HepG2 (cell line): Measurements from ENCODE around the gene BRAT1. TPM values are rescaled to one million over a fixed set of nuclear protein-coding genes. Genes with fewer than 3 reads are reported as not detected.
A peak's percentile ranks its signal among the peaks of the same experiment; 100 is the strongest.

Experiments used
- ATAC-seq: fragments of 200-7000 bp; cut with Tn5 transposase; 3 replicates; pipeline ENCODE4 v1.9.1; 2020; ENCODE audit warnings: mild to moderate bottlenecking, moderate library complexity
- BruUV-seq: library from RNA; stranded (reverse); fragments of 400-500 nt; replicated peaks from 2 replicates; lab custom pipeline; 2021; lab: Mats Ljungman, UMichigan
- CTCF ChIA-PET: fragments of 300-600 bp; formaldehyde crosslinking; extraction: SDS; loops from one replicate; lab custom pipeline; 2021; ENCODE audit warnings: low total read pairs, inconsistent platforms, low intra/inter-chr PET ratio; lab: Yijun Ruan, JAX
- POLR2A ChIA-PET: fragments of 350-600 bp; sonication (Branson Sonifier 250); formaldehyde crosslinking; loops from one replicate; lab custom pipeline; 2020; ENCODE audit warnings: antibody characterized with exemption, inconsistent platforms; lab: Yijun Ruan, JAX
- DNase-seq: peaks from one replicate; pipeline ENCODE4 v3.0.0-alpha.2; 2015; ENCODE audit warnings: low spot score
- FAIRE-seq: peaks from 3 replicates; lab custom pipeline; 2011; peaks lifted over from hg19 to GRCh38; lab: Jason Lieb, UNC
- H2AFZ ChIP-seq: one replicate; pipeline ENCODE4 v1.6.1; 2011; ENCODE audit warnings: low read length, inconsistent platforms
- H3K27ac ChIP-seq: fragments of 300-600 bp; 3 replicates; pipeline ENCODE4 v1.8.0; 2011; ENCODE audit warnings: mixed run types, mild to moderate bottlenecking, mixed read lengths, low read length, inconsistent platforms; ENCODE audit not compliant: insufficient read depth; ENCODE audit errors: extremely low read length
- H3K27me3 ChIP-seq, 2 experiments: fragments of 200-600 bp in 1 of 2; 2 replicates in 1 of 2; 3 replicates in 1 of 2; pipeline versions ENCODE4 v1.6.0 to v1.8.0; 2011; ENCODE audit warnings: low read length in 2 of 2, mild to moderate bottlenecking in 2 of 2, moderate library complexity in 2 of 2, inconsistent platforms in 1 of 2; ENCODE audit not compliant: insufficient read depth in 2 of 2, control insufficient read depth in 1 of 2
- H3K36me3 ChIP-seq, 2 experiments: fragments of 200-600 bp in 1 of 2; replicated peaks in 1 of 2; 2 replicates in 1 of 2; 3 replicates in 1 of 2; pipeline versions ENCODE4 v1.5.1 to v1.8.0; 2011; ENCODE audit warnings: low read length in 2 of 2, inconsistent platforms in 1 of 2; ENCODE audit not compliant: insufficient read depth in 2 of 2, control insufficient read depth in 1 of 2
- H3K4me1 ChIP-seq: 2 replicates; pipeline ENCODE4 v1.5.1; 2012; ENCODE audit warnings: low read length, inconsistent platforms; ENCODE audit not compliant: insufficient read depth
- H3K4me2 ChIP-seq: 2 replicates; pipeline ENCODE4 v1.6.0; 2011; ENCODE audit warnings: low read depth, low read length, inconsistent platforms
- H3K4me3 ChIP-seq, 3 experiments: fragments of 200-600 bp in 1 of 3; sonication (generic), shearing (Covaris generic) in 1 of 3; replicated peaks in 1 of 3; 2 replicates each; pipeline ENCODE4 v1.5.1; 2011 to 2016; ENCODE audit warnings: low read length in 3 of 3, inconsistent platforms in 2 of 3, low read depth in 2 of 3, mild to moderate bottlenecking in 2 of 3, control low read depth in 1 of 3, mixed read lengths in 1 of 3; ENCODE audit not compliant: insufficient read depth in 1 of 3
- H3K79me2 ChIP-seq: one replicate; pipeline ENCODE4 v1.6.1; 2011; ENCODE audit warnings: low read length, inconsistent platforms; ENCODE audit not compliant: insufficient read depth
- H3K9ac ChIP-seq: 2 replicates; pipeline ENCODE4 v1.6.0; 2011; ENCODE audit warnings: mild to moderate bottlenecking, low read depth, low read length, inconsistent platforms; ENCODE audit not compliant: insufficient read depth
- H3K9me3 ChIP-seq: 2 replicates; pipeline ENCODE4 v1.5.1; 2012; ENCODE audit warnings: mild to moderate bottlenecking, low read length
- H4K20me1 ChIP-seq: 2 replicates; pipeline ENCODE4 v1.6.0; 2011; ENCODE audit warnings: inconsistent platforms, mild to moderate bottlenecking, low read length, moderate library complexity; ENCODE audit not compliant: insufficient read depth
- ATF7 ChIP-seq, 2 experiments: fragments of 450-650 bp in 1 of 2; sonication (generic) in 1 of 2; formaldehyde crosslinking in 1 of 2; IDR thresholded peaks; 2 replicates each; pipeline versions ENCODE4 v1.4.0 to v1.6.1; 2016 to 2020; ENCODE audit warnings: antibody characterized with exemption in 1 of 2, mild to moderate bottlenecking in 1 of 2, missing genetic modification reagents in 1 of 2
- EZH2 ChIP-seq: conservative IDR thresholded peaks from 2 replicates; pipeline ENCODE4 v1.6.1; 2012; ENCODE audit warnings: mild to moderate bottlenecking, low read depth, low read length, moderate library complexity
- KDM5B ChIP-seq: sonication (generic); formaldehyde crosslinking; IDR thresholded peaks from 2 replicates; pipeline ENCODE4 v1.4.0; 2020; ENCODE audit warnings: missing genetic modification reagents, mild to moderate bottlenecking, borderline replicate concordance
- RORA ChIP-seq: sonication (generic); formaldehyde crosslinking; IDR thresholded peaks from 2 replicates; pipeline ENCODE4 v1.5.0; 2020; ENCODE audit warnings: mild to moderate bottlenecking, missing genetic modification reagents, moderate library complexity
- WIZ ChIP-seq: sonication (generic); formaldehyde crosslinking; IDR thresholded peaks from 2 replicates; pipeline ENCODE4 v1.5.1; 2020; ENCODE audit warnings: mild to moderate bottlenecking, missing genetic modification reagents
- WGBS: methylation state at CpG from one replicate; pipeline ENCODE4 v1.1.6; 2017; ENCODE audit warnings: low lambda C conversion rate; 5-methylcytosine and 5-hydroxymethylcytosine counted together
- in situ Hi-C: cut with HindIII; loops from 2 replicates; pipeline ENCODE4 v1.10.0; 2017; ENCODE audit warnings: low pct_unique_long_range_greater_than_20kb; ENCODE audit not compliant: extremely low pct_ligation_motif_present
- intact Hi-C: fragments of 100-400 bp; cut with micrococcal nuclease; formaldehyde crosslinking; loops from one replicate; pipeline ENCODE4 v1.10.0; 2022; ENCODE audit not compliant: unreplicated experiment
- polyA plus RNA-seq, 8 experiments: library from polyadenylated mRNA; depleted of rRNA in 3 of 8; stranded (reverse) in 7 of 8; unstranded in 1 of 8; fragments of >200 nt; fragmentation: Illumina TruSeq in 4 of 8; extraction: Trizol in 4 of 8; gene quantifications; 2 replicates each; pipeline versions ENCODE4 v1.2.1 to v1.2.3, GENCODE V29; 2011 to 2016; ENCODE audit warnings: low read depth in 4 of 8, missing spikeins in 1 of 8, mixed read lengths in 1 of 8; ENCODE audit not compliant: insufficient read depth in 1 of 8
- total RNA-seq, 5 experiments: library from RNA; depleted of rRNA; stranded (reverse); fragments of >200 nt; fragmentation: Illumina TruSeq; extraction: Trizol; gene quantifications; 2 replicates each; pipeline ENCODE4 v1.2.3, GENCODE V29; 2016; ENCODE audit warnings: low read depth in 1 of 5
- TF ChIP-seq, protein P1 (sequence below): sonication (generic); formaldehyde crosslinking; IDR thresholded peaks from 2 replicates; pipeline ENCODE4; 2020; ENCODE audit warnings: missing genetic modification reagents, mild to moderate bottlenecking, borderline replicate concordance
- TF ChIP-seq, protein P2 (sequence below): fragments of 450-650 bp; IDR thresholded peaks from 2 replicates; pipeline ENCODE4 v1.6.1; 2016
- TF ChIP-seq, protein P3 (sequence below): sonication (generic); formaldehyde crosslinking; IDR thresholded peaks from 2 replicates; pipeline ENCODE4 v1.9.0; 2021; ENCODE audit warnings: mild to moderate bottlenecking, missing genetic modification reagents

BRAT1 gene
- total and polyA plus RNA-seq, 2 of the 13 experiments (the other 11 are each of a cell fraction or from before 2014, with no cell fraction given) = 10.2 to 20.3 TPM

DNA sequence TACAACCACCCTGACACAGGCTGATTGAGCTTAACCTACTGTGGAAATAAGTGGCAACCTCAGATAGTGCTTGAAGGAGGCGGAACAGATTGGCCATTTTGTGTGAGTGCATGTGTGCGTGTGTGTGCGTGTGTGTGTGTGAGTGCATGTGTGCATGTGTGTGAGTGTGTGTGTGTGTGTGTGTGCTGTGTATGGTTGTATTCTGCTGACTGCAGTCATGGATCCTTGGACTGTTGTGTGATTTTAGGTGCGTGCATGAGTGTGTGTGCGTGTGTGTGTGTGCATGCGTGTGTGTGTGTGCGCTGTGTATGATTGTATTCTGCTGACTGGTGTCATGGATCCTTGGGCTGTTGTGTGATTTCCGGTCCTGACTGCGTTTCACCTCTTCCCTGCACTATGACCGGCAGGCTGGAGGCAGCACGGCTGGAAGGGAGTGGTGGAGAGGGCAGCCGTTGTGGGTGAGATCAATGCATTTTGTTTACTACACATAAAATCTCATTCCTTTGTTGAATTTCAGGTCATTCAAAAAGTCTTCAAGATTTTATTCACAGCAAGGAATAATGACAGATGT lies 9.7 kb upstream of the BRAT1 start:
- H3K36me3 ChIP-seq = no peaks in the 10 kb centered on the region
- H3K27ac ChIP-seq = no peak overlapping the region
- POLR2A ChIA-PET = no interaction called here
- H3K4me3 ChIP-seq = no peak overlapping the region
- no peaks in the 10 kb centered on the region for H4K20me1 ChIP-seq
- DNase-seq (no peak), FAIRE-seq (peak; percentile 21)
- H3K27me3 ChIP-seq = no peaks in the 10 kb centered on the region
- TF ChIP-seq RORA (CRISPR knock-in tag) (no peak), ATF7 (IDR thresholded peaks at IDR 0.05) (no peak), ATF7 (CRISPR knock-in tag; IDR thresholded peaks at IDR 0.05) (no peak), WIZ (no peak), EZH2 (no peak), KDM5B (no peak)
- TF ChIP-seq, protein P1, sequence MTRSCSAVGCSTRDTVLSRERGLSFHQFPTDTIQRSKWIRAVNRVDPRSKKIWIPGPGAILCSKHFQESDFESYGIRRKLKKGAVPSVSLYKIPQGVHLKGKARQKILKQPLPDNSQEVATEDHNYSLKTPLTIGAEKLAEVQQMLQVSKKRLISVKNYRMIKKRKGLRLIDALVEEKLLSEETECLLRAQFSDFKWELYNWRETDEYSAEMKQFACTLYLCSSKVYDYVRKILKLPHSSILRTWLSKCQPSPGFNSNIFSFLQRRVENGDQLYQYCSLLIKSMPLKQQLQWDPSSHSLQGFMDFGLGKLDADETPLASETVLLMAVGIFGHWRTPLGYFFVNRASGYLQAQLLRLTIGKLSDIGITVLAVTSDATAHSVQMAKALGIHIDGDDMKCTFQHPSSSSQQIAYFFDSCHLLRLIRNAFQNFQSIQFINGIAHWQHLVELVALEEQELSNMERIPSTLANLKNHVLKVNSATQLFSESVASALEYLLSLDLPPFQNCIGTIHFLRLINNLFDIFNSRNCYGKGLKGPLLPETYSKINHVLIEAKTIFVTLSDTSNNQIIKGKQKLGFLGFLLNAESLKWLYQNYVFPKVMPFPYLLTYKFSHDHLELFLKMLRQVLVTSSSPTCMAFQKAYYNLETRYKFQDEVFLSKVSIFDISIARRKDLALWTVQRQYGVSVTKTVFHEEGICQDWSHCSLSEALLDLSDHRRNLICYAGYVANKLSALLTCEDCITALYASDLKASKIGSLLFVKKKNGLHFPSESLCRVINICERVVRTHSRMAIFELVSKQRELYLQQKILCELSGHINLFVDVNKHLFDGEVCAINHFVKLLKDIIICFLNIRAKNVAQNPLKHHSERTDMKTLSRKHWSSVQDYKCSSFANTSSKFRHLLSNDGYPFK (CRISPR knock-in tag) = no peak
- TF ChIP-seq, protein P2, sequence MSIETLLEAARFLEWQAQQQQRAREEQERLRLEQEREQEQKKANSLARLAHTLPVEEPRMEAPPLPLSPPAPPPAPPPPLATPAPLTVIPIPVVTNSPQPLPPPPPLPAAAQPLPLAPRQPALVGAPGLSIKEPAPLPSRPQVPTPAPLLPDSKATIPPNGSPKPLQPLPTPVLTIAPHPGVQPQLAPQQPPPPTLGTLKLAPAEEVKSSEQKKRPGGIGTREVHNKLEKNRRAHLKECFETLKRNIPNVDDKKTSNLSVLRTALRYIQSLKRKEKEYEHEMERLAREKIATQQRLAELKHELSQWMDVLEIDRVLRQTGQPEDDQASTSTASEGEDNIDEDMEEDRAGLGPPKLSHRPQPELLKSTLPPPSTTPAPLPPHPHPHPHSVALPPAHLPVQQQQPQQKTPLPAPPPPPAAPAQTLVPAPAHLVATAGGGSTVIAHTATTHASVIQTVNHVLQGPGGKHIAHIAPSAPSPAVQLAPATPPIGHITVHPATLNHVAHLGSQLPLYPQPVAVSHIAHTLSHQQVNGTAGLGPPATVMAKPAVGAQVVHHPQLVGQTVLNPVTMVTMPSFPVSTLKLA = 0 out of 2 replicates have a peak, but pooled peaks have one; percentile 15
- TF ChIP-seq, protein P3, sequence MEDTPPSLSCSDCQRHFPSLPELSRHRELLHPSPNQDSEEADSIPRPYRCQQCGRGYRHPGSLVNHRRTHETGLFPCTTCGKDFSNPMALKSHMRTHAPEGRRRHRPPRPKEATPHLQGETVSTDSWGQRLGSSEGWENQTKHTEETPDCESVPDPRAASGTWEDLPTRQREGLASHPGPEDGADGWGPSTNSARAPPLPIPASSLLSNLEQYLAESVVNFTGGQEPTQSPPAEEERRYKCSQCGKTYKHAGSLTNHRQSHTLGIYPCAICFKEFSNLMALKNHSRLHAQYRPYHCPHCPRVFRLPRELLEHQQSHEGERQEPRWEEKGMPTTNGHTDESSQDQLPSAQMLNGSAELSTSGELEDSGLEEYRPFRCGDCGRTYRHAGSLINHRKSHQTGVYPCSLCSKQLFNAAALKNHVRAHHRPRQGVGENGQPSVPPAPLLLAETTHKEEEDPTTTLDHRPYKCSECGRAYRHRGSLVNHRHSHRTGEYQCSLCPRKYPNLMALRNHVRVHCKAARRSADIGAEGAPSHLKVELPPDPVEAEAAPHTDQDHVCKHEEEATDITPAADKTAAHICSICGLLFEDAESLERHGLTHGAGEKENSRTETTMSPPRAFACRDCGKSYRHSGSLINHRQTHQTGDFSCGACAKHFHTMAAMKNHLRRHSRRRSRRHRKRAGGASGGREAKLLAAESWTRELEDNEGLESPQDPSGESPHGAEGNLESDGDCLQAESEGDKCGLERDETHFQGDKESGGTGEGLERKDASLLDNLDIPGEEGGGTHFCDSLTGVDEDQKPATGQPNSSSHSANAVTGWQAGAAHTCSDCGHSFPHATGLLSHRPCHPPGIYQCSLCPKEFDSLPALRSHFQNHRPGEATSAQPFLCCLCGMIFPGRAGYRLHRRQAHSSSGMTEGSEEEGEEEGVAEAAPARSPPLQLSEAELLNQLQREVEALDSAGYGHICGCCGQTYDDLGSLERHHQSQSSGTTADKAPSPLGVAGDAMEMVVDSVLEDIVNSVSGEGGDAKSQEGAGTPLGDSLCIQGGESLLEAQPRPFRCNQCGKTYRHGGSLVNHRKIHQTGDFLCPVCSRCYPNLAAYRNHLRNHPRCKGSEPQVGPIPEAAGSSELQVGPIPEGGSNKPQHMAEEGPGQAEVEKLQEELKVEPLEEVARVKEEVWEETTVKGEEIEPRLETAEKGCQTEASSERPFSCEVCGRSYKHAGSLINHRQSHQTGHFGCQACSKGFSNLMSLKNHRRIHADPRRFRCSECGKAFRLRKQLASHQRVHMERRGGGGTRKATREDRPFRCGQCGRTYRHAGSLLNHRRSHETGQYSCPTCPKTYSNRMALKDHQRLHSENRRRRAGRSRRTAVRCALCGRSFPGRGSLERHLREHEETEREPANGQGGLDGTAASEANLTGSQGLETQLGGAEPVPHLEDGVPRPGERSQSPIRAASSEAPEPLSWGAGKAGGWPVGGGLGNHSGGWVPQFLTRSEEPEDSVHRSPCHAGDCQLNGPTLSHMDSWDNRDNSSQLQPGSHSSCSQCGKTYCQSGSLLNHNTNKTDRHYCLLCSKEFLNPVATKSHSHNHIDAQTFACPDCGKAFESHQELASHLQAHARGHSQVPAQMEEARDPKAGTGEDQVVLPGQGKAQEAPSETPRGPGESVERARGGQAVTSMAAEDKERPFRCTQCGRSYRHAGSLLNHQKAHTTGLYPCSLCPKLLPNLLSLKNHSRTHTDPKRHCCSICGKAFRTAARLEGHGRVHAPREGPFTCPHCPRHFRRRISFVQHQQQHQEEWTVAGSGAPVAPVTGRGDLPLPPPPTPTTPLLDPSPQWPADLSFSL (CRISPR knock-in tag) = peak; percentile 51; the same call in 1 of the 2 replicates
- TF ChIP-seq, all 625 proteins: peak for 2
- in situ Hi-C loops = loop anchor here (5.0 to 10.0 kb wide), 2 partner anchors 80 to 102 kb away; no protein-coding TSS in a partner anchor
- no peak for ATAC-seq
- H3K79me2 ChIP-seq = no peaks in the 10 kb centered on the region
- CTCF ChIA-PET = no interaction called here
- no peak overlapping the region for H2AFZ ChIP-seq
- WGBS = 83% methylated on average over 12 of the region's 12 CpGs
- no peak overlapping the region for H3K9ac ChIP-seq
- no peak overlapping the region for H3K4me2 ChIP-seq
- no TSS peak for BruUV-seq
- intact Hi-C loops = loop anchor here (5.0 to 10.0 kb wide), 2 partner anchors 90 to 102 kb away; partner anchors contain the start of gene GRIFIN
- H3K4me1 ChIP-seq = peaks cover 22% of the 10 kb centered on the region
- no peaks in the 10 kb centered on the region for H3K9me3 ChIP-seq
